ENCODE measurements around the gene RAB15. TPM values are rescaled to one million over a fixed set of nuclear protein-coding genes. Genes with fewer than 3 reads are reported as not detected.
"Not testable (repeated sequence)": the region's sequence is repeated elsewhere in the genome, so short reads cannot be mapped to it uniquely, and the experiment has no call there.

RAB15 gene
- total RNA-seq, 1 experiment from 2014 or later = 26.2 TPM

- in situ Hi-C loops (cut with HindIII; ENCODE audit: low sequenced_read_pairs) = no loop called here
- no peak for DNase-seq (ENCODE audit: low spot score)
Observed at GRCh38 chr14:64919618-64920017, 52.5 kb downstream of the RAB15 start.

- no peak for DNase-seq (ENCODE audit: low spot score)
- in situ Hi-C loops (cut with HindIII; ENCODE audit: low sequenced_read_pairs) = no loop called here
Observed at GRCh38 chr14:64919215-64919614, 52.9 kb downstream of the RAB15 start.

GRCh38 chr14:64918216-64918615 lies 53.9 kb downstream of the RAB15 start:
- in situ Hi-C loops (cut with HindIII; ENCODE audit: low sequenced_read_pairs) = no loop called here

GRCh38 chr14:64915797-64916196 lies 56.3 kb downstream of the RAB15 start:
- no peak for DNase-seq (ENCODE audit: low spot score)
- in situ Hi-C loops (cut with HindIII; ENCODE audit: low sequenced_read_pairs) = no loop called here

More at GRCh38 chr14:64918216-64918615, 53.9 kb downstream of the RAB15 start:
- DNase-seq (ENCODE audit: low spot score) = no peak

GRCh38 chr14:64915029-64915424 lies 57.1 kb downstream of the RAB15 start:
- in situ Hi-C loops (cut with HindIII; ENCODE audit: low sequenced_read_pairs) = no loop called here
- DNase-seq (ENCODE audit: low spot score) = no peak

GRCh38 chr14:64914237-64915028 lies 57.7 kb downstream of the RAB15 start, which contains the start of gene CHURC1:
CHURC1 (plus strand) TSS chr14:64914455; CDS start chr14:64914496, 41 bp downstream.
- in situ Hi-C loops (cut with HindIII; ENCODE audit: low sequenced_read_pairs) = no loop called here
- peak; percentile 99 for DNase-seq (ENCODE audit: low spot score)

GRCh38 chr14:64913477-64913876 lies 58.7 kb downstream of the RAB15 start:
- DNase-seq (ENCODE audit: low spot score); in situ Hi-C loops (cut with HindIII; ENCODE audit: low sequenced_read_pairs): not testable (repeated sequence)

GRCh38 chr14:64912261-64912660 lies 59.9 kb downstream of the RAB15 start:
- DNase-seq (ENCODE audit: low spot score) = no peak
- in situ Hi-C loops (cut with HindIII; ENCODE audit: low sequenced_read_pairs) = no loop called here

- peak; percentile 32 for DNase-seq (ENCODE audit: low spot score)
- in situ Hi-C loops (cut with HindIII; ENCODE audit: low sequenced_read_pairs) = no loop called here
Observed at GRCh38 chr14:64910847-64911495, 61.2 kb downstream of the RAB15 start.

- in situ Hi-C loops (cut with HindIII; ENCODE audit: low sequenced_read_pairs) = no loop called here
- DNase-seq (ENCODE audit: low spot score) = no peak
Observed at GRCh38 chr14:64906022-64906421, 66.1 kb downstream of the RAB15 start.

GRCh38 chr14:64899958-64900357 lies 72.2 kb downstream of the RAB15 start:
- no peak for DNase-seq (ENCODE audit: low spot score)
- in situ Hi-C loops (cut with HindIII; ENCODE audit: low sequenced_read_pairs) = no loop called here

Other genes starting within 250 kb of the RAB15 start
- gene SPTB, start 92.4 kb downstream of the RAB15 start, total RNA-seq (2014; rRNA removed; shearing (Covaris generic)) = not detected in 2 replicates
- 51.0 and 64.1 TPM in 2 replicates for gene CHURC1, start 57.9 kb downstream of the RAB15 start, total RNA-seq (2014; rRNA removed; shearing (Covaris generic))
- gene GPX2, start 29.6 kb downstream of the RAB15 start, total RNA-seq (2014; rRNA removed; shearing (Covaris generic)) = not detected in 2 replicates
- 8.0 and 8.7 TPM in 2 replicates for gene FNTB, start 14.6 kb upstream of the RAB15 start, total RNA-seq (2014; rRNA removed; shearing (Covaris generic))
- 23.6 and 29.5 TPM in 2 replicates for gene MAX, start 130.2 kb upstream of the RAB15 start, total RNA-seq (2014; rRNA removed; shearing (Covaris generic))

Measured in G401 (cell line).